Measurements from ENCODE around the gene SOX10. TPM values are rescaled to one million over a fixed set of nuclear protein-coding genes. Genes with fewer than 3 reads are reported as not detected.

SOX10 gene
- total RNA-seq, 2 experiments from 2014 or later: not detected

DNA sequence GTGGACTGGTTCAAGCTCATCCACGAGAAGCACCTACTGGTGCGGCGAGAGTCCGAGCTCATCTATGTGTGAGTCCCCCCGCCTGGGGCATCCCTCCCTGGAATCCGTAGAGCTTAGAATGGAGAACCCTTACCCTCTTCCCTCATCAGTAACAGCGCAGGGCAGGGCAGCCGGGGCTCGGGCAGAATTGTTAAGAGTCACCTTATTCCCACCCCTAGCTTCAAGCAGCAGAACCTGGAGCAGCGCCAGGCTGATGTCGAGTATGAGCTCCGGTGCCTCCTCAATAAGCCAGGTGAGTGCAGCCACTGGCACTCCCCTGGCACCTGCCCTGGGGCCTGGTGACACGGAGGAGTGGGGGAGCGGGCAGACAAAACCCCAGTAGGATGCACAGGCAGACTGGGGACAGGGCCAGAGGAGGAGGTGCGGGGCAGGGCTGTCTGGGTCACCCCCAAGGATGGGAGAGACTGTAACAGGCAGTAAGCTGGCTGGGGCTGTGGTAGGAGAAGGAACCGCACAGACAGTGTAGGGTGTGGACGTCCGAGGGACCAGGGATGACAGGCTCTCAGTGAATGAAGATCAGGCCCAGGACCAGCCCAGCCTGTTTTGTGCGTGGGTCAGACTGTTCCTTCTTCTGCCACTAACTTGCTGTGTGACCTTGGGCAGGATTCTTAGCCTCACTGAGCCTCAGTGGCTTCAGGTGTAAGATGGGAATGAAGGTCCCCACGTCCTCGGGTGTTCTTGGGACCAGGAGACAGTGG is 51.4 kb downstream of the SOX10 start:
- intact Hi-C loops (cut with micrococcal nuclease; ENCODE audit: unreplicated experiment): no loop called here
- DNase-seq (ENCODE audit: low spot score): no peak
- ChIA-PET CTCF (ENCODE audit: unreplicated experiment) (no interaction called here), POLR2A (no interaction called here)
- no TSS peak for BruUV-seq (replicated peaks)
- no peak overlapping the region for H3K27ac ChIP-seq (ENCODE audit: low read depth, low read length, poor library complexity, severe bottlenecking)
- no peaks in the 10 kb centered on the region for H3K9me2 ChIP-seq (ENCODE audit: insufficient read depth, low read length)
- no peaks in the 10 kb centered on the region for H3K79me2 ChIP-seq (ENCODE audit: insufficient read depth, low read depth, low read length)
- no peak overlapping the region for H2AFZ ChIP-seq (ENCODE audit: low read length)
- no peaks in the 10 kb centered on the region for H3K9me3 ChIP-seq (ENCODE audit: low read length)
- H3K36me3 ChIP-seq (ENCODE audit: insufficient read depth, low read length): peaks cover 4% of the 10 kb centered on the region; the same call in 1 of the 2 replicates
- H3K4me3 ChIP-seq (ENCODE audit: low read depth, low read length, poor library complexity, severe bottlenecking): no peak overlapping the region
- no peak for TF ChIP-seq EZH2phosphoT487 (IDR thresholded peaks at IDR 0.05; ENCODE audit: borderline replicate concordance, low read depth, low read length)
- TF ChIP-seq, protein P1, sequence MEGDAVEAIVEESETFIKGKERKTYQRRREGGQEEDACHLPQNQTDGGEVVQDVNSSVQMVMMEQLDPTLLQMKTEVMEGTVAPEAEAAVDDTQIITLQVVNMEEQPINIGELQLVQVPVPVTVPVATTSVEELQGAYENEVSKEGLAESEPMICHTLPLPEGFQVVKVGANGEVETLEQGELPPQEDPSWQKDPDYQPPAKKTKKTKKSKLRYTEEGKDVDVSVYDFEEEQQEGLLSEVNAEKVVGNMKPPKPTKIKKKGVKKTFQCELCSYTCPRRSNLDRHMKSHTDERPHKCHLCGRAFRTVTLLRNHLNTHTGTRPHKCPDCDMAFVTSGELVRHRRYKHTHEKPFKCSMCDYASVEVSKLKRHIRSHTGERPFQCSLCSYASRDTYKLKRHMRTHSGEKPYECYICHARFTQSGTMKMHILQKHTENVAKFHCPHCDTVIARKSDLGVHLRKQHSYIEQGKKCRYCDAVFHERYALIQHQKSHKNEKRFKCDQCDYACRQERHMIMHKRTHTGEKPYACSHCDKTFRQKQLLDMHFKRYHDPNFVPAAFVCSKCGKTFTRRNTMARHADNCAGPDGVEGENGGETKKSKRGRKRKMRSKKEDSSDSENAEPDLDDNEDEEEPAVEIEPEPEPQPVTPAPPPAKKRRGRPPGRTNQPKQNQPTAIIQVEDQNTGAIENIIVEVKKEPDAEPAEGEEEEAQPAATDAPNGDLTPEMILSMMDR (conservative IDR thresholded peaks at IDR 0.05; ENCODE audit: low read length): no peak
- H3K4me1 ChIP-seq (ENCODE audit: insufficient read depth, low read length, poor library complexity, severe bottlenecking): peaks cover 32% of the 10 kb centered on the region
- no peak overlapping the region for H3K4me2 ChIP-seq (ENCODE audit: low read length)
- no peaks in the 10 kb centered on the region for H4K20me1 ChIP-seq (ENCODE audit: insufficient read depth, low read length)

DNA sequence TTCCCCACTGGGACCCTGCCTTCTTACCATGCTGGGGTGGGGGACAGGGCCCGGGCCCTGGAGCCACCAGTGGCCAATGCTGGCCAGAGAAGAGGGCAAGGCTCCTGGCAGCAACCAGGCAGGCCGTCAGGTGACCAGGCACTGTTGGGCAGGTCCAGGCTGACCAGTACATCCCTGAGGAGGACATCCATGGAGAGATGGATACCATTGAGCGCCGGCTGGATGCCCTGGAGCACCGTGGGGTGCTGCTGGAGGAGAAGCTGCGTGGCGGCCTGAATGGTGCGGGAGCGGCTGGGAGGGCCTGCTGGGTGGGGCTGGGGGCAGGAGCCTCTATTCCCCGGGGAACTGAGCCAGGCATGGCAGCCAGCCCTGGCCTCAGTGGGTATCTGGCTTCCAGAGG is 52.0 kb downstream of the SOX10 start:
- Histone ChIP-seq H2AFZ (ENCODE audit: low read length) (no peak overlapping the region), H3K36me3 (ENCODE audit: insufficient read depth, low read length) (peaks cover 4% of the 10 kb centered on the region; the same call in 1 of the 2 replicates), H3K4me1 (ENCODE audit: insufficient read depth, low read length, poor library complexity, severe bottlenecking) (peaks cover 32% of the 10 kb centered on the region), H3K9me2 (ENCODE audit: insufficient read depth, low read length) (no peaks in the 10 kb centered on the region), H3K27ac (ENCODE audit: low read depth, low read length, poor library complexity, severe bottlenecking) (no peak overlapping the region), H3K9me3 (ENCODE audit: low read length) (no peaks in the 10 kb centered on the region), H4K20me1 (ENCODE audit: insufficient read depth, low read length) (no peaks in the 10 kb centered on the region), H3K4me3 (ENCODE audit: low read depth, low read length, poor library complexity, severe bottlenecking) (no peak overlapping the region), H3K79me2 (ENCODE audit: insufficient read depth, low read depth, low read length) (no peaks in the 10 kb centered on the region), H3K4me2 (ENCODE audit: low read length) (0 out of 2 replicates have a peak overlapping the region, but pooled peaks have one; percentile 27)
- ChIA-PET POLR2A (no interaction called here), CTCF (ENCODE audit: unreplicated experiment) (no interaction called here)
- BruUV-seq (replicated peaks): no TSS peak
- DNase-seq (ENCODE audit: low spot score): no peak
- intact Hi-C loops (cut with micrococcal nuclease; ENCODE audit: unreplicated experiment): no loop called here
- TF ChIP-seq, protein P1 (conservative IDR thresholded peaks at IDR 0.05; ENCODE audit: low read length): no peak
- TF ChIP-seq EZH2phosphoT487 (IDR thresholded peaks at IDR 0.05; ENCODE audit: borderline replicate concordance, low read depth, low read length): no peak

DNA sequence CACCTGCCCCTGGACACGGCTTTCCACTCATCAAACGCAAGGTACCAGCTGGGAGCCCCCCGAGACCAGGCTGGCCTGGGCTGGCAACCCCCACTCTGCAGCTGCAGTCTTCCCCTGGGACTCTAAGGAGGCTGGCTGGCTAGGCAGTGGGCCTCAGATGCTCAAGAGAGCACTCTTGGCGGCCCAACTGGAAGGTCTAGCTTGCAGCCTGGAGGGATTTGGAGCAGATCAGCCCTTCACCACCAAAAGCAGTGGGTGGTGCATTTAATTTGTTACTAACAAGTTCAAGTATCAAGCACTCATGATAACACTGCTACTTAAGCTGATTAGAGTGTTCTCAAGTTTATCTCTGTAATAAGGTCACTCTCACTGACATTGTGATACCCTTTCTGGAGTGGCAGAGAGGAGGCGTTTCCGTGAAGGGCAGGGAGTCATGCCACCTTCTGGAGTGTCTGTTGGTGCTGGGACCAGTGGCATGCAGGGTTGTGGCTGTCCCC is 52.4 kb downstream of the SOX10 start:
- H3K4me1 ChIP-seq (ENCODE audit: insufficient read depth, low read length, poor library complexity, severe bottlenecking): peaks cover 32% of the 10 kb centered on the region
- H3K79me2 ChIP-seq (ENCODE audit: insufficient read depth, low read depth, low read length): no peaks in the 10 kb centered on the region
- POLR2A ChIA-PET: no interaction called here
- H4K20me1 ChIP-seq (ENCODE audit: insufficient read depth, low read length): no peaks in the 10 kb centered on the region
- TF ChIP-seq, protein P1 (conservative IDR thresholded peaks at IDR 0.05; ENCODE audit: low read length): no peak
- TF ChIP-seq EZH2phosphoT487 (IDR thresholded peaks at IDR 0.05; ENCODE audit: borderline replicate concordance, low read depth, low read length): no peak
- CTCF ChIA-PET (ENCODE audit: unreplicated experiment): no interaction called here
- BruUV-seq (replicated peaks): no TSS peak
- H3K4me3 ChIP-seq (ENCODE audit: low read depth, low read length, poor library complexity, severe bottlenecking): no peak overlapping the region
- DNase-seq (ENCODE audit: low spot score): peak; percentile 48
- H3K9me2 ChIP-seq (ENCODE audit: insufficient read depth, low read length): no peaks in the 10 kb centered on the region
- no peaks in the 10 kb centered on the region for H3K9me3 ChIP-seq (ENCODE audit: low read length)
- H2AFZ ChIP-seq (ENCODE audit: low read length): no peak overlapping the region
- peaks cover 1% of the 10 kb centered on the region; the same call in 1 of the 2 replicates for H3K36me3 ChIP-seq (ENCODE audit: insufficient read depth, low read length)
- peak overlapping the region; percentile 19 for H3K27ac ChIP-seq (ENCODE audit: low read depth, low read length, poor library complexity, severe bottlenecking)
- peak overlapping the region; percentile 27; the same call in 1 of the 2 replicates for H3K4me2 ChIP-seq (ENCODE audit: low read length)
- intact Hi-C loops (cut with micrococcal nuclease; ENCODE audit: unreplicated experiment): no loop called here

All from OCI-LY7 (cell line).